ENCODE results near the gene HOXD3.

HOXD3 gene

GRCh38 chr2:176121190-176122051 is 35.7 kb upstream of the HOXD3 start:
- no peak for DNase-seq (ENCODE audit: low read depth)

DNA sequence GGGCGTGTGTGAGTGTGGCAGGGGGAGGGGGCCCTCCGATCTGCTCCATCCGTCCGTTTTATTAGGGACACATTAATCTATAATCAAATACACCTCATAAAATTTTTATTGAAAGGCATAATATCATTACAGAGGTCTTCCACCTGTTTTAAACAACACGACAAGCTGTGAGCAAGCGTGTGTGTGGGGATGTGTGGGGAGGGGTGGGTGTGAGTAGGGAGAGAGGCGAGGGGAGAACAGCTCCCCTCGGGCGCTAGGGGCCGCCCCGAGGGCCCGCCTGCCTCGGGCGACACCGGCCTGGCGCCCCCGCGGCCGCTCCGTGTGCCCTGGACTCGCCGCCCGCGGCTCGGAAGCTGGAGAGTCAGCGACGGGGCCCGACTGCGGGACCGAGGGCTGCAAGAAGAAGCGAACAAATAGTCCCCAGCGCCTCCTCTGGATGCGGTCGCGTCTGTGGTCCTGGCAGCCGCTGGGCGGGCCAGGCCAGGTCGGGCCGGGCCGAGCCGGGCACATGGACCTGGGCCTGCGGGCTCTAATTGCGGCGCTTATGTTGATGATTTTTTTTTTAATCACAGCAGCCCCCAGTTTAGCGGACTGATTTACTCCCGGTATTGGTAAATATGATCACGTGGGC is 34.9 kb upstream of the HOXD3 start:
- no peak for DNase-seq (ENCODE audit: low read depth)

GRCh38 chr2:176122683-176123410 is 34.3 kb upstream of the HOXD3 start, which contains the start of gene HOXD9:
TSS of gene HOXD9 (plus strand) at chr2:176122719. CDS start at chr2:176122769, 50 bp downstream.
- DNase-seq (ENCODE audit: low read depth), result no peak

DNA sequence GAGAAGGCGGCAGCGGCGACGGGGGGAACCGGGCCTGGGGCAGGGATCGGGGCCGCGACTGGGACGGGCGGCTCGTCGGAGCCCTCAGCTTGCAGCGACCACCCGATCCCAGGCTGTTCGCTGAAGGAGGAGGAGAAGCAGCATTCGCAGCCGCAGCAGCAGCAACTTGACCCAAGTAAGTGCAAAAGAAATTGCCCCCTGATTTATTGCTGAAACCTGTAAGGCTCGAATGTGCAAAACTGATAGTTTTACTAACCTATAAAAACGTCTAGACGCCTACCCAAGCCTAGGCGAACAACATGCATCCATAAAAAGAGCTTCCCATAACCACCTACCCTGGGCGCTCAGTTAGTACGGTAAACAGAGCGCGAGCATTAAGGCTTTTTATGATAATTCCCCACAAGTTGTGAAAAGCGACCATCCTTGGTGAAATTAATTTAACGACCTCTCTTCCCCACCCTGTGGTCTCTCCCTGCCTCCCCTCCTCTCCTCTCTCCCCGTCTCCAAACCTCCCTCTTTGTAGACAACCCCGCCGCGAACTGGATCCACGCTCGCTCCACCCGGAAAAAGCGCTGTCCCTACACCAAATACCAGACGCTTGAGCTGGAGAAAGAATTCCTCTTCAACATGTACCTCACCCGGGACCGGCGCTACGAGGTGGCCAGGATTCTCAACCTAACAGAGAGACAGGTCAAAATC is 33.5 kb upstream of the HOXD3 start:
- no peak for DNase-seq (ENCODE audit: low read depth)

- no peak for DNase-seq (ENCODE audit: low read depth)
Observed at GRCh38 chr2:176124110-176124946, 32.8 kb upstream of the HOXD3 start.

DNA sequence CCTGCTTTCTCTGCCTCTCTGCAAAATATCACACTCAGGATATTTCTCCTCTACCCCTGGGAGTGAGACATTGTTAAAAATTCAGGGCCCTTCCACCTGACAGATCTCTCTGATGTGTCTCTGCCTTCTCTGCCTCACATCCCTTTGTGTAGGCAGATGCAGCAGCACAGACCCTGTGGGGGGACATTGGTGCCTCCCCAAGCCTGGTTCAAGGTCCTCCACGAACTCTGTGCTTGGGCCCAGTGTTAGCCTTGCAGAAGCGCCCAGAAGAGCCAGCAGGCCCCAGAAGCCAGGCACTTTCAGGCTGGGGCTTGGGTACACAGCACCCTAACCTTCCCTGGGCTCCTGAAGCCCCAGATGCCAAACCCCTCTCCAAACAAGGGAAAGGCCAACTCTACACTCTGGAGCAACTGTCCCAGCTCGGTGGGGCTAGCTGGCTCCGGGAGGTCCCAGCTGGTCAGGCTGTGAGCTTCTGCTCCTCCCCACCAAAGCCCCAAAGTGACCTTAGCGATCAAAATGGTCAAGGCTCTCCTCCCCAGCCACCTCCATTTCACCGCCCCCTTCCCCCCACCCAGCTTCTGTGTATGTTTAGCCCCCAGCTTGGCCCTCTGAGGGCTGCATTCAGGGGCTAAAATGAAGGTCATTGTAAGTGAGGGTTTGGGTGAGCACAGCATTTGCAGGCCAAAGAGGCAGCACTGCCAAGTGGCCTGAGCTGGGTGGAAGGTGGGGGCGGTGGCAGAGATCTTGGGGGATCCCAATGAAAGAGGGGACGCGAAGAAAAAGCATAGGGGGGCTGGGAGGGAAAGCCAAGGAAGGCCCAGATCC is 31.9 kb upstream of the HOXD3 start:
- DNase-seq (ENCODE audit: low read depth), result no peak

- DNase-seq (ENCODE audit: low read depth), result no peak
Observed at GRCh38 chr2:176125772-176126054, 31.4 kb upstream of the HOXD3 start.

GRCh38 chr2:176126929-176127773 is 30.0 kb upstream of the HOXD3 start:
- peak; percentile 53 for DNase-seq (ENCODE audit: low read depth)

- DNase-seq (ENCODE audit: low read depth), result no peak
Observed at GRCh38 chr2:176127774-176128072, 29.4 kb upstream of the HOXD3 start.

DNA sequence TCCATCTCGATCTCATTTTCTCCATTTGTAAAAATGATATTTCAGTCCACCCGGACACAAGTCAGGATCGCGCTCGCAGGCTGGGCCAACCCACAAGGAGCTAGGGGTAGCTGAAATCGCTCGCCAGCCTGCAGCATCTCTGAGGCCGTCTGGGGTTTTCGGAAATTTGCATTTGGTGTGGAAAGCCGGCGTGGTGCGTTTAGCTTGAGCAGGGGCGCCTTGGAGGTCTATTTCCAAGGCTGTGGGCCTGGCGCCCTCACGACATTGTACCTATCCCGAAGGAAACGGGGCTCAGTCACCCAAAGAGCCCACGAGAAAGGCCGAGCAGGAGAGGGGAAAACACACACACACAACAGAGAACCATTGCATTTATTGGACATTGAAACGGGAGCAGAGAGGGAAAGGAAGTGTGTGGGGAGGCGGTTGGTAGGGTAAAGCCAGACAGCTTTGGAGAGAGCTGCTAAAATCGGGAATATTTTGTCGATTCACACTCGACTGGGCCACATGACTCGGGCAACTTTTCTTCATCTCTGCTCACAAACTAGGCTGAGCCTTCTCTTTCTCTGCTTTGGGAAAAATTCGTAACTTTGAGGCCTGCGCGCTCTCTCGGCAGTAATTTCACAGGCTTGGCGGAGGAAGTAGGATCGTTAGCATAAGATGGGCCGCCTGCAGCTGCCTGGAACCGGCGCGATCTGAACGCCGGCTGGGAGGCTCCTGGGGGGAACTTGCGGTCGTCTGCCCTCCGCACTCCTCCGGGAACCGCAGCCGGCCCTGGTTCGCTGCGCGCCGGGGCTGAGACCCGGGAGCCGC is 28.7 kb upstream of the HOXD3 start:
- DNase-seq (ENCODE audit: low read depth), result no peak

DNA sequence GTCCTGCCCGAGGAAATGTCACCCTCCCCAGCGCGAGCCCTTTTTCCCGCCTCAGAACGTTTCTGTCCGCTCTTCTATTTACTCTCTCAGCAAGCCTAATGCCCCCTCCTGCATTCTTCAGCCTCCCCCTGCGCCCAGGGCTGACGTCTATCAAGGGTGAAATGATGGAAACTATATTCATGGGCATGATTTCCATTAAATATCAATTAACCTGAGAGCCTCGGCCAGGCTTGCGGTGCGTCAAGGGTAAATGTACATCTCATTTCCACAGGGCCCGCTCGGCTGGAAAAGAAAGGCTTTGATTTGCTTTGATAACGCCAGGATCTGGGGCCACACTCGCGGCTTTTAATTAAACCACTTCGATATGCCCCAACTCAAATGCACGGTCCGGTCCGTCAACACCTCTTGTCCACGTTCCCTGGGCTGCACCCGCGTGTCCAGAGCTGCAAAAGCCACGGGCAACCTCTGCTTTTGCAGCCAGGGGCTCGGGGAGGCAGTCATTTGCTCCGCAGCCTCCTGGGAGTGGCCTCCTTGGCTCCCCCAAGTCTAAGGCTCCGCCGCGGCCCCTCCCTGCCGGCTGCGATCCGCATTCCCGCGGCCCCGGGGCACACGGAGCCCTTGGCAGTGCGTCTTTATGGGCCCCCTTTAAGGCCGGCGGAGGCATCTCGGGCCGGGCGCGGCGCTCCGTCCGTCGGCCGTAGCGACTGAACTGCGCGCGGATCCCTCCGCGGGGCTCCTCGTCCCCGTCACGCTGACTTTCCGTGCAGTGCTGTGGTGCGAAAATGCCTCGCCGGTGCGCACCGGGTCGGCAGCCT is 27.9 kb upstream of the HOXD3 start, which contains the start of gene HOXD8:
Gene HOXD8 (plus strand): TSS at position 724 of the 815 bp plus-strand sequence. CDS start 662 bp downstream, outside the sequence.
- peak; percentile 18 for DNase-seq (ENCODE audit: low read depth)

- DNase-seq (ENCODE audit: low read depth), result no peak
Observed at GRCh38 chr2:176129813-176130146, 27.3 kb upstream of the HOXD3 start.

- DNase-seq (ENCODE audit: low read depth), result no peak
Observed at GRCh38 chr2:176130147-176130956, 26.8 kb upstream of the HOXD3 start.

GRCh38 chr2:176130957-176131847 is 25.9 kb upstream of the HOXD3 start:
- no peak for DNase-seq (ENCODE audit: low read depth)

- DNase-seq (ENCODE audit: low read depth), result no peak
Observed at GRCh38 chr2:176131848-176132158, 25.3 kb upstream of the HOXD3 start.

All from iris pigment epithelial cell (primary cell).